HL-60 (cell line): Measurements from ENCODE around the gene PELO.
A peak's percentile ranks its signal among the peaks of the same experiment; 100 is the strongest.

Experiments used
- DNase-seq, 2 experiments: peaks; one replicate each; pipeline ENCODE4 v3.0.0-alpha.2; 2010 to 2020; ENCODE audit warnings: low read depth in 1 of 2, low spot score in 1 of 2
- H3K27ac ChIP-seq: fragments of 250-450 bp; sonication (Bioruptor Pico); replicated peaks from 2 replicates; pipeline ENCODE4 v1.5.1; 2020; ENCODE audit warnings: mild to moderate bottlenecking, moderate library complexity
- H3K27me3 ChIP-seq: fragments of 250-450 bp; sonication (Bioruptor Pico); 2 replicates; pipeline ENCODE4 v1.5.1; 2021; ENCODE audit warnings: mild to moderate bottlenecking, moderate library complexity; ENCODE audit not compliant: insufficient read depth, poor library complexity, severe bottlenecking
- H3K4me3 ChIP-seq: replicated peaks from 2 replicates; pipeline ENCODE4 v1.5.1; 2011; ENCODE audit warnings: mild to moderate bottlenecking, control low read depth, low read length; ENCODE audit not compliant: insufficient read depth
- CTCF ChIP-seq: IDR thresholded peaks from one replicate; pipeline ENCODE4 v1.5.1; 2011; ENCODE audit warnings: low read length, control low read depth, inconsistent platforms; ENCODE audit not compliant: insufficient read depth
- GABPA ChIP-seq: IDR thresholded peaks from 2 replicates; pipeline ENCODE4 v1.6.1; 2012; ENCODE audit warnings: low read depth
- POLR2AphosphoS5 ChIP-seq: IDR thresholded peaks from 2 replicates; pipeline ENCODE4 v1.6.1; 2012; ENCODE audit warnings: low read depth
- REST ChIP-seq: IDR thresholded peaks from 2 replicates; pipeline ENCODE4 v1.6.1; 2012; ENCODE audit warnings: low read depth; ENCODE audit not compliant: insufficient replicate concordance
- SPI1 ChIP-seq: IDR thresholded peaks from 2 replicates; pipeline ENCODE4 v1.6.1; 2012; ENCODE audit warnings: low read depth, mild to moderate bottlenecking, borderline replicate concordance

PELO gene

GRCh38 chr5:52786391-52786790, 1.3 kb upstream of the PELO start:
- no peak for DNase-seq
- no peak overlapping the region for H3K4me3 ChIP-seq
- H3K27ac ChIP-seq, result no peak overlapping the region
- TF ChIP-seq CTCF, result no peak
- no peak for TF ChIP-seq REST
- TF ChIP-seq SPI1, result no peak
- TF ChIP-seq GABPA, result no peak
- TF ChIP-seq POLR2AphosphoS5, result no peak
- H3K27me3 ChIP-seq, result no peaks in the 10 kb centered on the region

- peak overlapping the region; percentile 62 for H3K4me3 ChIP-seq
- H3K27ac ChIP-seq, result no peak overlapping the region
- TF ChIP-seq GABPA, result no peak
- TF ChIP-seq SPI1, result no peak
- no peak for TF ChIP-seq REST
- TF ChIP-seq CTCF, result no peak
- TF ChIP-seq POLR2AphosphoS5, result no peak
- DNase-seq, result peak in 1 of 2 experiments; percentile 14
- no peaks in the 10 kb centered on the region for H3K27me3 ChIP-seq
These were observed 642 bp upstream of the PELO start for GRCh38 chr5:52786949-52787599.

GRCh38 chr5:52788505-52788821, 747 bp downstream of the PELO start:
- no peaks in the 10 kb centered on the region for H3K27me3 ChIP-seq
- TF ChIP-seq REST (no peak), CTCF (no peak), POLR2AphosphoS5 (no peak), SPI1 (no peak), GABPA (no peak)
- peak overlapping the region; percentile 62 for H3K4me3 ChIP-seq
- DNase-seq, result no peak
- no peak overlapping the region for H3K27ac ChIP-seq
